Tibial nerve (tissue), 3 donors: Measurements from ENCODE around the gene PLSCR3.

Experiments
- POLR2A ChIP-seq, 2 donors: fragments of 450-650 bp; IDR thresholded peaks; one replicate each; pipeline ENCODE4 v1.6.1; 2017; ENCODE audit warnings: antibody characterized with exemption in 2 of 2, mild to moderate bottlenecking in 2 of 2, moderate library complexity in 2 of 2
- TF ChIP-seq, protein P1 (sequence below), 5 experiments: fragments of 200-600 bp in 3 of 5; fragments of 450-650 bp in 2 of 5; sonication (generic) in 3 of 5; IDR thresholded peaks; one replicate each; pipeline ENCODE4 v1.5.1; 2016 to 2019; ENCODE audit warnings: antibody characterized with exemption in 5 of 5, mild to moderate bottlenecking in 3 of 5, moderate library complexity in 2 of 5

DNA sequence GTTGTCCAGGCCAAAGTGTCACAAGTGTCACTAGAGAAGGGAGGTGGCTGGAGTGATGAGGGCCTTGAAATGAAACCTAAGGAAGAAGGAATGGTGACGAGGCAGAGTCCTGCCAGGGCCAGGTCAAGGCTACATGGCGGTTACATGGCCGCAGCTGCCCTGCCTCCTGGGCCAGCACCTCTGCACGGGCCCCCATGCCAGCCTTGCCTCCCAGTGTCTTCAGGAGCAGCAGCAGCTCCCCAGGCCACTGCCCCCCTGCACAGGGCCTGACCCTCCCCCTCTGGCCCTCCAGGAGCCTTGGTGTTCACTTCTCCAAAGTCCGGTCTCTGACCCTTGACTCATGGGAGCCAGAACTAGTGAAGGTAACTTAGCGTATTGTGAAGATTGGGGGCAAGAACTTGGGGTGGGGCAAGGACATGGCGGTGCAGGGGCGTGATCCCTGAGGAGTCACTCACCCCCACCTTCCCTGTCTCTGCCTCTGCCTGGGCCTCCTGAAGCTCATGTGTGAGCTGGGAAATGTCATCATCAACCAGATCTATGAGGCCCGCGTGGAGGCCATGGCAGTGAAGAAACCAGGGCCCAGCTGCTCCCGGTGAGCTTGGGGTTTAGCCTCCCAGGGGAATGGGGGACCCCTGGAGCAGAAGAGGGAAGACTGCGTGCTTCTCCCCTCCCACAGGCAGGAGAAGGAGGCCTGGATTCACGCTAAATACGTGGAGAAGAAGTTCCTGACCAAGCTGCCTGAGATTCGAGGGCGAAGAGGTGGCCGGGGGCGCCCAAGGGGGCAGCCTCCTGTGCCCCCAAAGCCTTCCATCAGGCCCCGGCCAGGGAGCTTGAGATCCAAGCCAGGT is 46.5 kb downstream of the PLSCR3 start:
- TF ChIP-seq, protein P1, sequence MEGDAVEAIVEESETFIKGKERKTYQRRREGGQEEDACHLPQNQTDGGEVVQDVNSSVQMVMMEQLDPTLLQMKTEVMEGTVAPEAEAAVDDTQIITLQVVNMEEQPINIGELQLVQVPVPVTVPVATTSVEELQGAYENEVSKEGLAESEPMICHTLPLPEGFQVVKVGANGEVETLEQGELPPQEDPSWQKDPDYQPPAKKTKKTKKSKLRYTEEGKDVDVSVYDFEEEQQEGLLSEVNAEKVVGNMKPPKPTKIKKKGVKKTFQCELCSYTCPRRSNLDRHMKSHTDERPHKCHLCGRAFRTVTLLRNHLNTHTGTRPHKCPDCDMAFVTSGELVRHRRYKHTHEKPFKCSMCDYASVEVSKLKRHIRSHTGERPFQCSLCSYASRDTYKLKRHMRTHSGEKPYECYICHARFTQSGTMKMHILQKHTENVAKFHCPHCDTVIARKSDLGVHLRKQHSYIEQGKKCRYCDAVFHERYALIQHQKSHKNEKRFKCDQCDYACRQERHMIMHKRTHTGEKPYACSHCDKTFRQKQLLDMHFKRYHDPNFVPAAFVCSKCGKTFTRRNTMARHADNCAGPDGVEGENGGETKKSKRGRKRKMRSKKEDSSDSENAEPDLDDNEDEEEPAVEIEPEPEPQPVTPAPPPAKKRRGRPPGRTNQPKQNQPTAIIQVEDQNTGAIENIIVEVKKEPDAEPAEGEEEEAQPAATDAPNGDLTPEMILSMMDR (IDR thresholded peaks at IDR 0.05): no peak
- no peak for TF ChIP-seq POLR2A (IDR thresholded peaks at IDR 0.05)
